Measurements from ENCODE around the gene SUMO1. TPM values are rescaled to one million over a fixed set of nuclear protein-coding genes. Genes with fewer than 3 reads are reported as not detected.

The SUMO1 gene
- total RNA-seq, 1 experiment from 2014 or later, result 137 TPM

GRCh38 chr2:202178346-202178958, 59.9 kb downstream of the SUMO1 start:
- H3K36me3 Mint-ChIP-seq (ENCODE audit: insufficient read depth, unreplicated experiment), result no peaks in the 10 kb centered on the region
- no peaks in the 10 kb centered on the region for H3K27me3 Mint-ChIP-seq (ENCODE audit: insufficient read depth, unreplicated experiment)
- Histone ChIP-seq H3K4me1 (no peaks in the 10 kb centered on the region), H3K36me3 (ENCODE audit: control insufficient read depth, insufficient read depth, low read length) (no peaks in the 10 kb centered on the region), H3K27me3 (replicated peaks; ENCODE audit: control insufficient read depth, insufficient read depth, low read length) (no peaks in the 10 kb centered on the region), H3K9me3 (peaks cover 4% of the 10 kb centered on the region; the same call in 1 of the 2 replicates), H3K4me3 (ENCODE audit: low read depth, low read length) (no peak overlapping the region)
- DNase-seq, result peak; percentile 62 to 77
- no TSS peak for BruUV-seq (replicated peaks)
- intact Hi-C loops (cut with micrococcal nuclease; ENCODE audit: unreplicated experiment), result loop anchor here (1.0 to 5.0 kb wide), 6 partner anchors 74 to 382 kb away; partner anchors contain the start of gene FZD7
- no peak overlapping the region for H3K4me3 Mint-ChIP-seq (ENCODE audit: unreplicated experiment)
- H3K4me1 Mint-ChIP-seq (ENCODE audit: low read depth, unreplicated experiment), result no peaks in the 10 kb centered on the region
- TF ChIP-seq, protein P1, sequence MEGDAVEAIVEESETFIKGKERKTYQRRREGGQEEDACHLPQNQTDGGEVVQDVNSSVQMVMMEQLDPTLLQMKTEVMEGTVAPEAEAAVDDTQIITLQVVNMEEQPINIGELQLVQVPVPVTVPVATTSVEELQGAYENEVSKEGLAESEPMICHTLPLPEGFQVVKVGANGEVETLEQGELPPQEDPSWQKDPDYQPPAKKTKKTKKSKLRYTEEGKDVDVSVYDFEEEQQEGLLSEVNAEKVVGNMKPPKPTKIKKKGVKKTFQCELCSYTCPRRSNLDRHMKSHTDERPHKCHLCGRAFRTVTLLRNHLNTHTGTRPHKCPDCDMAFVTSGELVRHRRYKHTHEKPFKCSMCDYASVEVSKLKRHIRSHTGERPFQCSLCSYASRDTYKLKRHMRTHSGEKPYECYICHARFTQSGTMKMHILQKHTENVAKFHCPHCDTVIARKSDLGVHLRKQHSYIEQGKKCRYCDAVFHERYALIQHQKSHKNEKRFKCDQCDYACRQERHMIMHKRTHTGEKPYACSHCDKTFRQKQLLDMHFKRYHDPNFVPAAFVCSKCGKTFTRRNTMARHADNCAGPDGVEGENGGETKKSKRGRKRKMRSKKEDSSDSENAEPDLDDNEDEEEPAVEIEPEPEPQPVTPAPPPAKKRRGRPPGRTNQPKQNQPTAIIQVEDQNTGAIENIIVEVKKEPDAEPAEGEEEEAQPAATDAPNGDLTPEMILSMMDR (IDR thresholded peaks at IDR 0.05; ENCODE audit: insufficient read depth in 1 of 2, low read depth in 1 of 2, low read length in 1 of 2, severe bottlenecking in 1 of 2, unreplicated experiment in 1 of 2), result peak; percentile 75 to 91
- H3K9me3 Mint-ChIP-seq (ENCODE audit: unreplicated experiment), result no peaks in the 10 kb centered on the region
- ChIA-PET POLR2A (no interaction called here), CTCF (interaction anchor here (0.6 to 1.4 kb wide), 2 partner anchors 114 to 318 kb away, joined by 3 to 8 read pairs; no protein-coding TSS in a partner anchor)
- H3K27ac Mint-ChIP-seq (ENCODE audit: unreplicated experiment), result no peak overlapping the region

DNA sequence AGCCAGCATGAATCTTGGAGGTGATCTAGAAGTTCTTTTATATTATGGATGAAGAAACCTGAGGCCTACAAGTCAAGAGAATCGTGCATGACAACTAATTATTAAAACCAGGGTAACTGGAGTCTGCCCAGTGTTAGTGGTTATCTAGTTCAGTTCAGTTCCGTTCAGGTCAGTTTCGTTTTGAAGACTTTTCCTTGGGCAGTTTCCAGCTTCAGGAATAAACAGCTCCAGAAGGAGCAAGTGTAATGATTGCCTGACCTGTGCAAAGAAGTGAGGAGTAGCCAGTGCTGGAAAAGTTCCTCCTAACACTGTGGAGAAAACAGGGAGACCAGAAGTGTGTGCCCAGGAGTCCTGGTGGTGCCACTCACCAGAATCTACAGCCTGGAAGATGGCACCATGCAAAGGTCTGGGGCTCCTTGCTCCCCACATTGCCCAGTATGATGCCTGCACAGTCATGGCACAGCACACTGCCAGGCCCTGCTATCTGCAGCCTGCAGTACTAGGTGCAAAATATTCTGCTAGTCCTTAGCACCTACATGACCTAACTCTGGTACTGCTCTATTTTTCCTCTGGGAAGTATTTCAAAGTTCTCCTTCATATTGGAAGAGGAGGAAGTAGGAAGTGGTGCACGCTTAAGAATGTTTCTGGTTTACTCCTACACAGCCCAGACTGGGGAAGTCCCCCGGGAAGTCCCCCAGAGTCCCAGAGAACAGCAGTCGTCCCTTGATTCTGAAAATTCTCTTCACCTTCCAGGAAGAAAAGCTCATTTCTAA, 65.8 kb downstream of the SUMO1 start:
- H3K4me1 Mint-ChIP-seq (ENCODE audit: low read depth, unreplicated experiment), result no peaks in the 10 kb centered on the region
- H3K4me1 ChIP-seq, result no peaks in the 10 kb centered on the region
- no peaks in the 10 kb centered on the region for H3K9me3 Mint-ChIP-seq (ENCODE audit: unreplicated experiment)
- no peaks in the 10 kb centered on the region for H3K36me3 Mint-ChIP-seq (ENCODE audit: insufficient read depth, unreplicated experiment)
- intact Hi-C loops (cut with micrococcal nuclease; ENCODE audit: unreplicated experiment), result no loop called here
- TF ChIP-seq, protein P1 (IDR thresholded peaks at IDR 0.05; ENCODE audit: insufficient read depth in 1 of 2, low read depth in 1 of 2, low read length in 1 of 2, severe bottlenecking in 1 of 2, unreplicated experiment in 1 of 2), result no peak
- no peaks in the 10 kb centered on the region for H3K27me3 Mint-ChIP-seq (ENCODE audit: insufficient read depth, unreplicated experiment)
- no peak for DNase-seq
- no peak overlapping the region for H3K27ac Mint-ChIP-seq (ENCODE audit: unreplicated experiment)
- H3K9me3 ChIP-seq, result peaks cover 4% of the 10 kb centered on the region; the same call in 1 of the 2 replicates
- H3K4me3 Mint-ChIP-seq (ENCODE audit: unreplicated experiment), result no peak overlapping the region
- POLR2A ChIA-PET, result no interaction called here
- no TSS peak for BruUV-seq (replicated peaks)
- no peaks in the 10 kb centered on the region for H3K36me3 ChIP-seq (ENCODE audit: control insufficient read depth, insufficient read depth, low read length)
- H3K27me3 ChIP-seq (replicated peaks; ENCODE audit: control insufficient read depth, insufficient read depth, low read length), result no peaks in the 10 kb centered on the region
- no peak overlapping the region for H3K4me3 ChIP-seq (ENCODE audit: low read depth, low read length)
- CTCF ChIA-PET, result no interaction called here

DNA sequence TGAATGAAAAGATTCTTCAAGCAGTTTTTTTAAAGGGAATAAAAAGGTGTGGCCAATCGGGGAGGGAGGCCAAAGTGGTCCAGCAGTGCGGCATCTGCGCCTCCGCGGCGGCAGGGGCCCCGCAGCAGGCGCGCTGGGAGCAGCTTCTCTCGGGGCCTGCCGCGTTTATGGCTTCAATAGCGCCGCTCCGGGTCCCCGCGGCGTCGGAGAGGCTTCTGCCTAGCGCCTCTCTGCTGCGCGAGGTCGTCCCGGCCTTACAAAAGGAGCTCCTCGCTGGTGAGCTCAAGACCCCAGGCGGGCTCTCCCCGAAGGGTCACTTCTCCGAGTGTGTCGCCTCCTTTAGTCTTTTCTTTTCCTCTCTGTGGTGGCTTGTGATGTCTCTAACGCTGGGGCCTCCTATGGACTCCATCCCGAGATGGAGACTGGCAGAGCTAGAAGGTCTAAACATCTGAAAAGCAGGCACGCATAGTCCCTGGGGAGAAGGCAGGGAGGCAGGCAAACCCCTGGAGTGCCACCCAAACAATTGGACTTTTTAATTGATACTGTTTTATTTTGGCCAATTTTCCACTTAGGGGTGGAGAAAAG, 67.1 kb downstream of the SUMO1 start:
- intact Hi-C loops (cut with micrococcal nuclease; ENCODE audit: unreplicated experiment), result no loop called here
- Histone ChIP-seq H3K4me1 (no peaks in the 10 kb centered on the region), H3K9me3 (peaks cover 4% of the 10 kb centered on the region; the same call in 1 of the 2 replicates), H3K36me3 (ENCODE audit: control insufficient read depth, insufficient read depth, low read length) (no peaks in the 10 kb centered on the region), H3K27me3 (replicated peaks; ENCODE audit: control insufficient read depth, insufficient read depth, low read length) (no peaks in the 10 kb centered on the region), H3K4me3 (ENCODE audit: low read depth, low read length) (no peak overlapping the region)
- no peak for DNase-seq
- no peaks in the 10 kb centered on the region for H3K9me3 Mint-ChIP-seq (ENCODE audit: unreplicated experiment)
- no peak overlapping the region for H3K4me3 Mint-ChIP-seq (ENCODE audit: unreplicated experiment)
- H3K4me1 Mint-ChIP-seq (ENCODE audit: low read depth, unreplicated experiment), result no peaks in the 10 kb centered on the region
- H3K27me3 Mint-ChIP-seq (ENCODE audit: insufficient read depth, unreplicated experiment), result no peaks in the 10 kb centered on the region
- ChIA-PET CTCF (interaction anchor here (0.6 kb wide), 1 partner anchor 42 kb away, joined by 3 read pairs; no protein-coding TSS in a partner anchor), POLR2A (no interaction called here)
- no peaks in the 10 kb centered on the region for H3K36me3 Mint-ChIP-seq (ENCODE audit: insufficient read depth, unreplicated experiment)
- H3K27ac Mint-ChIP-seq (ENCODE audit: unreplicated experiment), result no peak overlapping the region
- TF ChIP-seq, protein P1 (IDR thresholded peaks at IDR 0.05; ENCODE audit: insufficient read depth in 1 of 2, low read depth in 1 of 2, low read length in 1 of 2, severe bottlenecking in 1 of 2, unreplicated experiment in 1 of 2), result no peak
- no TSS peak for BruUV-seq (replicated peaks)

Data from Caco-2 (cell line).